Fibroblast of pulmonary artery (primary cell): ENCODE data around the gene CCND1.

Experiments
- DNase-seq: peaks from one replicate; pipeline ENCODE4 v3.0.0-alpha.2; 2010; ENCODE audit warnings: low read depth
- H3K4me3 ChIP-seq: replicated peaks from 2 replicates; pipeline ENCODE4 v1.5.1; 2011; ENCODE audit warnings: low read depth, mild to moderate bottlenecking, control low read depth, low read length, moderate library complexity
- CTCF ChIP-seq: IDR thresholded peaks from 2 replicates; pipeline ENCODE4 v1.5.1; 2011; ENCODE audit warnings: mild to moderate bottlenecking, control low read depth, low read length, inconsistent platforms; ENCODE audit errors: missing control alignments

The CCND1 gene

GRCh38 chr11:69609351-69609750 is 31.6 kb upstream of the CCND1 start:
- no peak for TF ChIP-seq CTCF
- no peak for DNase-seq
- no peak overlapping the region for H3K4me3 ChIP-seq

GRCh38 chr11:69611548-69612526 is 29.1 kb upstream of the CCND1 start:
- H3K4me3 ChIP-seq = no peak overlapping the region
- peak; percentile 18 for DNase-seq
- no peak for TF ChIP-seq CTCF

- no peak overlapping the region for H3K4me3 ChIP-seq
- no peak for DNase-seq
- no peak for TF ChIP-seq CTCF
Observed at GRCh38 chr11:69613594-69613993, 27.4 kb upstream of the CCND1 start.

- TF ChIP-seq CTCF = no peak
- DNase-seq = no peak
- no peak overlapping the region for H3K4me3 ChIP-seq
Observed at GRCh38 chr11:69614085-69614484, 26.9 kb upstream of the CCND1 start.

GRCh38 chr11:69615545-69616278 is 25.2 kb upstream of the CCND1 start:
- H3K4me3 ChIP-seq = no peak overlapping the region
- DNase-seq = no peak
- no peak for TF ChIP-seq CTCF

GRCh38 chr11:69617220-69617619 is 23.7 kb upstream of the CCND1 start:
- DNase-seq = no peak
- no peak overlapping the region for H3K4me3 ChIP-seq
- TF ChIP-seq CTCF = no peak
